GM18508 (cell line): ENCODE data around the gene NBPF10.
"Not testable (repeated sequence)": the region's sequence is repeated elsewhere in the genome, so short reads cannot be mapped to it uniquely, and the experiment has no call there.

Experiments used
- ATAC-seq: cut with Tn5 transposase; IDR thresholded peaks from one replicate; pipeline ENCODE4 v1.9.1; 2021; ENCODE audit warnings: moderate number of reproducible peaks; ENCODE audit not compliant: insufficient read depth, unreplicated experiment

The NBPF10 gene

DNA sequence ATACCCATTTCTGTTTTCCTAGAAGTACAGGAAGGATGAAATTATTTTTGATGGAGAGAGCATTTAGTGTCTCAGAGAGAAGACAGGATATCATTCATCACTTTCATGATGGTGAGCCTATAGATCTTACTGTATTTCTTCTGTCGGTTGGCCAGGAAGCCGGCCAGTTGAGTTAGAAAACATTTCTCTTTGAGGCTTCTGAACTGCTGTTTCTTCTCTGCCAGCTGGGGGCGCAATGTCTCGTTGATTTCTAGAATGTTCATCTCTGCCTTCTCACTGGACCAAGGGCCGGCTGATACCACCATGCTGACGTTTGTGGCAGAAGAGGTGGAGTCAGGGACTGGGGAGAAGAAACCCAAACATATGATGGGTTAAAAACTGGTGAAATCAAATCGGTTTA lies at the start of gene NBPF10:
TSS of gene NBPF10 (minus strand) at position 340 of the 400 bp plus-strand sequence. CDS start at position 305, 35 bp downstream.
- not testable (repeated sequence) for ATAC-seq

- ATAC-seq, result not testable (repeated sequence)
Measured at GRCh38 chr1:146174531-146174930, 29.9 kb upstream of the NBPF10 start.

DNA sequence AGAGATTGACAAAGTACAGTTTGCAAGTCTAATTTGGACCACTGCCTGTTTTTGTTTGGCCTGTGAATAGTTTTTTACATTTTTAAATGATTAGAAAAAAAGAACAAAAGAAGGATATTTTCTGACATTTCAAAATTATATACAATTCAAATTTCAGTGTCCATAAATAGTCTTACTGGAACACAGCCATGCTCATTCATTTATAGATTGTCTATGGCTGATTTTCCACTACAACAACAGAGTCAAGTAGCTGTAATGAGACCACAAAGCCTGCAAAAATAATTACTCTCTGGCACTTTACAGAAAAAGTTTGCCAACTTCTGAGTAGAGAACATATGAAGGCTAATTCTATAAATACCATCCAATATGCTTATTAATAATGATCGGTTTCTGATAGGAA lies 23.1 kb upstream of the NBPF10 start:
- ATAC-seq, result not testable (repeated sequence)

DNA sequence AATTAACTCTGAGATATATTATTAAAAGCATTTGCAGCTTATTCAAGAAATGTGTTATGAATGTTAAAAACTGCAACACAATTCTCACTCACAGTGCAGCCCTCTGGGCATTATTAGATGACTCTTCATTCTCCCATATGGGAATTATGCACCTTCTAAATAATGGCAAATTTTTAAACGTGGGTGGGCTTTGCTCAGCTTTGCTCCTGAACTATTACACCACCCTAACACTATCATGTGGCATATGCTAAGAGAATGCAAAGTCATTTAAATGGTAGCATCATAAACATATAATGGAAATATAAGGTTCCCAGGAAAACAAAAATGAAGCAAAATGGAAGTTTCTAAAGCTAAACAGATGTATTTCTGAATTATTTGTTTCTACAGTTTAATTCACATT lies 22.7 kb upstream of the NBPF10 start:
- not testable (repeated sequence) for ATAC-seq
